Tibial nerve (tissue), 4 donors: ENCODE measurements around the gene LHFPL2.
"Not testable (repeated sequence)": the region's sequence is repeated elsewhere in the genome, so short reads cannot be mapped to it uniquely, and the experiment has no call there.

Experiments
- EP300 ChIP-seq, 2 donors: sonication (generic); formaldehyde crosslinking; IDR thresholded peaks; one replicate each; pipeline ENCODE4 v1.6.1; 2017; ENCODE audit warnings: antibody characterized with exemption in 2 of 2, mild to moderate bottlenecking in 1 of 2
- POLR2A ChIP-seq, 2 donors: fragments of 450-650 bp; IDR thresholded peaks; one replicate each; pipeline ENCODE4 v1.6.1; 2017; ENCODE audit warnings: antibody characterized with exemption in 2 of 2, mild to moderate bottlenecking in 2 of 2, moderate library complexity in 2 of 2
- TF ChIP-seq, protein P1 (sequence below), 5 experiments: fragments of 200-600 bp in 3 of 5; fragments of 450-650 bp in 2 of 5; sonication (generic) in 3 of 5; IDR thresholded peaks; one replicate each; pipeline ENCODE4 v1.5.1; 2016 to 2019; ENCODE audit warnings: antibody characterized with exemption in 5 of 5, mild to moderate bottlenecking in 3 of 5, moderate library complexity in 2 of 5

DNA sequence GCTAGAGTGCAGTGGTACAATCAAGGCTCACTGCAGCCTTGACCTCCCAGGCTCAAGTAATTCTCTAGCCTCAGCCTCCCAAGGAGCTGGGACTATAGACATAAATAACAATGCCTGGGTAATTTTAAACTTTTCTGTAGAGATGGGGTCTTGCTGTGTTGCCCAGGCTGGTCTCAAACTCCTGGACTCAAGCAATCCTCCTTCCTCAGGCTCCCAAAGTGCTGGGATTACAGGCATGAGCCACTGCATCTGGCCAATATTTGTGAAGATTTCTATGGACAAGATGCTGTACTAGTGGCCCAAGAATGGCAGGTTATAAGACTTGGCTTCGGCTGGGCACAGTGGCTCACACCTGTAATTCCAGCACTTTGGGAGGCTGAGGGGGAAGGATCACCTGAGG, 18.4 kb upstream of the LHFPL2 start:
- TF ChIP-seq, protein P1, sequence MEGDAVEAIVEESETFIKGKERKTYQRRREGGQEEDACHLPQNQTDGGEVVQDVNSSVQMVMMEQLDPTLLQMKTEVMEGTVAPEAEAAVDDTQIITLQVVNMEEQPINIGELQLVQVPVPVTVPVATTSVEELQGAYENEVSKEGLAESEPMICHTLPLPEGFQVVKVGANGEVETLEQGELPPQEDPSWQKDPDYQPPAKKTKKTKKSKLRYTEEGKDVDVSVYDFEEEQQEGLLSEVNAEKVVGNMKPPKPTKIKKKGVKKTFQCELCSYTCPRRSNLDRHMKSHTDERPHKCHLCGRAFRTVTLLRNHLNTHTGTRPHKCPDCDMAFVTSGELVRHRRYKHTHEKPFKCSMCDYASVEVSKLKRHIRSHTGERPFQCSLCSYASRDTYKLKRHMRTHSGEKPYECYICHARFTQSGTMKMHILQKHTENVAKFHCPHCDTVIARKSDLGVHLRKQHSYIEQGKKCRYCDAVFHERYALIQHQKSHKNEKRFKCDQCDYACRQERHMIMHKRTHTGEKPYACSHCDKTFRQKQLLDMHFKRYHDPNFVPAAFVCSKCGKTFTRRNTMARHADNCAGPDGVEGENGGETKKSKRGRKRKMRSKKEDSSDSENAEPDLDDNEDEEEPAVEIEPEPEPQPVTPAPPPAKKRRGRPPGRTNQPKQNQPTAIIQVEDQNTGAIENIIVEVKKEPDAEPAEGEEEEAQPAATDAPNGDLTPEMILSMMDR (IDR thresholded peaks at IDR 0.05), result not testable (repeated sequence)
- TF ChIP-seq POLR2A, EP300 (IDR thresholded peaks at IDR 0.05): not testable (repeated sequence)
